HepG2 (cell line): ENCODE measurements around the gene SLC43A3. TPM values are rescaled to one million over a fixed set of nuclear protein-coding genes. Genes with fewer than 3 reads are reported as not detected.

ENCODE experiments used
- ATAC-seq: fragments of 200-7000 bp; cut with Tn5 transposase; 3 replicates; pipeline ENCODE4 v1.9.1; 2020; ENCODE audit warnings: mild to moderate bottlenecking, moderate library complexity
- BruUV-seq: library from RNA; stranded (reverse); fragments of 400-500 nt; replicated peaks from 2 replicates; lab custom pipeline; 2021; lab: Mats Ljungman, UMichigan
- CTCF ChIA-PET: fragments of 300-600 bp; formaldehyde crosslinking; extraction: SDS; loops from one replicate; lab custom pipeline; 2021; ENCODE audit warnings: low total read pairs, inconsistent platforms, low intra/inter-chr PET ratio; lab: Yijun Ruan, JAX
- POLR2A ChIA-PET: fragments of 350-600 bp; sonication (Branson Sonifier 250); formaldehyde crosslinking; loops from one replicate; lab custom pipeline; 2020; ENCODE audit warnings: antibody characterized with exemption, inconsistent platforms; lab: Yijun Ruan, JAX
- DNase-seq: peaks from one replicate; pipeline ENCODE4 v3.0.0-alpha.2; 2015; ENCODE audit warnings: low spot score
- FAIRE-seq: peaks from 3 replicates; lab custom pipeline; 2011; peaks lifted over from hg19 to GRCh38; lab: Jason Lieb, UNC
- H2AFZ ChIP-seq: one replicate; pipeline ENCODE4 v1.6.1; 2011; ENCODE audit warnings: low read length, inconsistent platforms
- H3K27ac ChIP-seq: fragments of 300-600 bp; 3 replicates; pipeline ENCODE4 v1.8.0; 2011; ENCODE audit warnings: mixed run types, mild to moderate bottlenecking, mixed read lengths, low read length, inconsistent platforms; ENCODE audit not compliant: insufficient read depth; ENCODE audit errors: extremely low read length
- H3K27me3 ChIP-seq, 2 experiments: fragments of 200-600 bp in 1 of 2; 2 replicates in 1 of 2; 3 replicates in 1 of 2; pipeline versions ENCODE4 v1.6.0 to v1.8.0; 2011; ENCODE audit warnings: low read length in 2 of 2, mild to moderate bottlenecking in 2 of 2, moderate library complexity in 2 of 2, inconsistent platforms in 1 of 2; ENCODE audit not compliant: insufficient read depth in 2 of 2, control insufficient read depth in 1 of 2
- H3K36me3 ChIP-seq, 2 experiments: fragments of 200-600 bp in 1 of 2; replicated peaks in 1 of 2; 2 replicates in 1 of 2; 3 replicates in 1 of 2; pipeline versions ENCODE4 v1.5.1 to v1.8.0; 2011; ENCODE audit warnings: low read length in 2 of 2, inconsistent platforms in 1 of 2; ENCODE audit not compliant: insufficient read depth in 2 of 2, control insufficient read depth in 1 of 2
- H3K4me1 ChIP-seq: 2 replicates; pipeline ENCODE4 v1.5.1; 2012; ENCODE audit warnings: low read length, inconsistent platforms; ENCODE audit not compliant: insufficient read depth
- H3K4me2 ChIP-seq: 2 replicates; pipeline ENCODE4 v1.6.0; 2011; ENCODE audit warnings: low read depth, low read length, inconsistent platforms
- H3K4me3 ChIP-seq, 3 experiments: fragments of 200-600 bp in 1 of 3; sonication (generic), shearing (Covaris generic) in 1 of 3; replicated peaks in 1 of 3; 2 replicates each; pipeline ENCODE4 v1.5.1; 2011 to 2016; ENCODE audit warnings: low read length in 3 of 3, inconsistent platforms in 2 of 3, low read depth in 2 of 3, mild to moderate bottlenecking in 2 of 3, control low read depth in 1 of 3, mixed read lengths in 1 of 3; ENCODE audit not compliant: insufficient read depth in 1 of 3
- H3K79me2 ChIP-seq: one replicate; pipeline ENCODE4 v1.6.1; 2011; ENCODE audit warnings: low read length, inconsistent platforms; ENCODE audit not compliant: insufficient read depth
- H3K9ac ChIP-seq: 2 replicates; pipeline ENCODE4 v1.6.0; 2011; ENCODE audit warnings: mild to moderate bottlenecking, low read depth, low read length, inconsistent platforms; ENCODE audit not compliant: insufficient read depth
- H3K9me3 ChIP-seq: 2 replicates; pipeline ENCODE4 v1.5.1; 2012; ENCODE audit warnings: mild to moderate bottlenecking, low read length
- H4K20me1 ChIP-seq: 2 replicates; pipeline ENCODE4 v1.6.0; 2011; ENCODE audit warnings: inconsistent platforms, mild to moderate bottlenecking, low read length, moderate library complexity; ENCODE audit not compliant: insufficient read depth
- FOXJ3 ChIP-seq: sonication (generic); formaldehyde crosslinking; IDR thresholded peaks from 2 replicates; pipeline ENCODE4 v1.4.0; 2020; ENCODE audit warnings: missing genetic modification reagents, mild to moderate bottlenecking, borderline replicate concordance
- GATAD2A ChIP-seq: IDR thresholded peaks from 2 replicates; pipeline ENCODE4 v1.6.1; 2016
- KLF13 ChIP-seq: sonication (generic); formaldehyde crosslinking; IDR thresholded peaks from 2 replicates; pipeline ENCODE4 v1.4.0; 2020; ENCODE audit warnings: mild to moderate bottlenecking, missing genetic modification reagents
- NCOA2 ChIP-seq: sonication (generic); formaldehyde crosslinking; IDR thresholded peaks from 2 replicates; pipeline ENCODE4 v1.8.0; 2022; ENCODE audit warnings: inconsistent platforms
- PAF1 ChIP-seq: IDR thresholded peaks from 2 replicates; pipeline ENCODE4 v1.6.1; 2016; ENCODE audit warnings: missing genetic modification reagents, missing compliant biosample characterization
- ZMYM2 ChIP-seq: sonication (generic); formaldehyde crosslinking; IDR thresholded peaks from 2 replicates; pipeline ENCODE4 v1.8.0; 2022; ENCODE audit warnings: mild to moderate bottlenecking, missing genetic modification reagents
- ZNF337 ChIP-seq: sonication (generic); formaldehyde crosslinking; IDR thresholded peaks from 2 replicates; pipeline ENCODE4 v1.5.1; 2020; ENCODE audit warnings: missing genetic modification reagents, low read depth, mild to moderate bottlenecking, borderline replicate concordance
- ZNF577 ChIP-seq: sonication (generic); formaldehyde crosslinking; IDR thresholded peaks from 2 replicates; pipeline ENCODE4 v1.4.0; 2020; ENCODE audit warnings: mild to moderate bottlenecking, low read depth, missing genetic modification reagents, borderline replicate concordance
- ZNF615 ChIP-seq: sonication (generic); formaldehyde crosslinking; IDR thresholded peaks from 2 replicates; pipeline ENCODE4 v1.5.0; 2020; ENCODE audit warnings: mild to moderate bottlenecking, missing genetic modification reagents, borderline replicate concordance
- ZNF619 ChIP-seq: sonication (generic); formaldehyde crosslinking; IDR thresholded peaks from 2 replicates; pipeline ENCODE4 v1.4.0; 2020; ENCODE audit warnings: mild to moderate bottlenecking, missing genetic modification reagents
- ZSCAN25 ChIP-seq: sonication (generic); formaldehyde crosslinking; IDR thresholded peaks from 2 replicates; pipeline ENCODE4 v1.8.0; 2022; ENCODE audit warnings: mild to moderate bottlenecking, missing genetic modification reagents
- WGBS: methylation state at CpG from one replicate; pipeline ENCODE4 v1.1.6; 2017; ENCODE audit warnings: low lambda C conversion rate; 5-methylcytosine and 5-hydroxymethylcytosine counted together
- in situ Hi-C: cut with HindIII; loops from 2 replicates; pipeline ENCODE4 v1.10.0; 2017; ENCODE audit warnings: low pct_unique_long_range_greater_than_20kb; ENCODE audit not compliant: extremely low pct_ligation_motif_present
- intact Hi-C: fragments of 100-400 bp; cut with micrococcal nuclease; formaldehyde crosslinking; loops from one replicate; pipeline ENCODE4 v1.10.0; 2022; ENCODE audit not compliant: unreplicated experiment
- polyA plus RNA-seq, 8 experiments: library from polyadenylated mRNA; depleted of rRNA in 3 of 8; stranded (reverse) in 7 of 8; unstranded in 1 of 8; fragments of >200 nt; fragmentation: Illumina TruSeq in 4 of 8; extraction: Trizol in 4 of 8; gene quantifications; 2 replicates each; pipeline versions ENCODE4 v1.2.1 to v1.2.3, GENCODE V29; 2011 to 2016; ENCODE audit warnings: low read depth in 4 of 8, missing spikeins in 1 of 8, mixed read lengths in 1 of 8; ENCODE audit not compliant: insufficient read depth in 1 of 8
- total RNA-seq, 5 experiments: library from RNA; depleted of rRNA; stranded (reverse); fragments of >200 nt; fragmentation: Illumina TruSeq; extraction: Trizol; gene quantifications; 2 replicates each; pipeline ENCODE4 v1.2.3, GENCODE V29; 2016; ENCODE audit warnings: low read depth in 1 of 5
- TF ChIP-seq, protein P1 (sequence below): sonication (generic); formaldehyde crosslinking; conservative IDR thresholded peaks from 2 replicates; pipeline ENCODE4 v1.4.0; 2020; ENCODE audit warnings: missing genetic modification reagents
- TF ChIP-seq, protein P2 (sequence below): sonication (generic); formaldehyde crosslinking; IDR thresholded peaks from 2 replicates; pipeline ENCODE4 v1.5.0; 2020; ENCODE audit warnings: mild to moderate bottlenecking, missing genetic modification reagents
- TF ChIP-seq, protein P3 (sequence below): sonication (generic); formaldehyde crosslinking; IDR thresholded peaks from 2 replicates; pipeline ENCODE4 v1.4.0; 2020; ENCODE audit warnings: missing genetic modification reagents, borderline replicate concordance

SLC43A3 gene
- total and polyA plus RNA-seq, 2 of the 13 experiments (the other 11 are each of a cell fraction or from before 2014, with no cell fraction given) = 2.6 TPM; not detected in 1

DNA sequence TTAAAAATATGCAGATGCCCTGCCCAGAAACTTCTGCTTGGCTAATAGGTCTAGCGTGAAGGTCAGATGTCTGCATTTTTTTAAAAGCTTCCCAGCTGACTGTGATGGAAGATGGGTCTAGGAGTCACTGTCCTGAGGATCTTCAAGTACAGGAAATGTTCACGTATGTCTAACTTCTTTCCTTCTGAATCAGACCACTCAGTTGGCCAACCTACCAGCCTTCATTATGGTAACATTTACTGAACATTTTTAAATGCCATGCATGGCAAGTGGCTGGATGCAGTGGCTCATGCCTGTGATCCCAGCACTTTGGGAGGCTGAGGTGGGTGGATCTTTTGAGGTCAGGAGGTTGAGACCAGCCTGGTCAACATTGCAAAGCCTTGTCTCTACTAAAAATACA, 35.4 kb downstream of the SLC43A3 start:
- Histone ChIP-seq H3K27ac (no peak overlapping the region), H3K79me2 (no peaks in the 10 kb centered on the region), H3K9ac (no peak overlapping the region), H3K4me3 (no peak overlapping the region), H3K9me3 (no peaks in the 10 kb centered on the region), H4K20me1 (no peaks in the 10 kb centered on the region), H3K4me2 (no peak overlapping the region), H3K4me1 (no peaks in the 10 kb centered on the region), H3K27me3 (peaks cover 0 to 4% of the 10 kb centered on the region in 2 experiments; a peak in 3 of 5 replicates), H3K36me3 (no peaks in the 10 kb centered on the region), H2AFZ (no peak overlapping the region)
- DNase-seq = no peak
- no TSS peak for BruUV-seq
- TF ChIP-seq PAF1 (CRISPR knock-in tag) = no peak
- TF ChIP-seq ZNF615 (CRISPR knock-in tag) = no peak
- no peak for TF ChIP-seq FOXJ3 (CRISPR knock-in tag)
- TF ChIP-seq GATAD2A (CRISPR knock-in tag) = no peak
- no peak for TF ChIP-seq ZMYM2 (CRISPR knock-in tag)
- in situ Hi-C loops (no loop called here), intact Hi-C loops (no loop called here)
- ATAC-seq = no peak
- FAIRE-seq = no peak
- CTCF ChIA-PET = no interaction called here
- 0% methylated on average over 2 of the region's 2 CpGs for WGBS
- POLR2A ChIA-PET = no interaction called here

DNA sequence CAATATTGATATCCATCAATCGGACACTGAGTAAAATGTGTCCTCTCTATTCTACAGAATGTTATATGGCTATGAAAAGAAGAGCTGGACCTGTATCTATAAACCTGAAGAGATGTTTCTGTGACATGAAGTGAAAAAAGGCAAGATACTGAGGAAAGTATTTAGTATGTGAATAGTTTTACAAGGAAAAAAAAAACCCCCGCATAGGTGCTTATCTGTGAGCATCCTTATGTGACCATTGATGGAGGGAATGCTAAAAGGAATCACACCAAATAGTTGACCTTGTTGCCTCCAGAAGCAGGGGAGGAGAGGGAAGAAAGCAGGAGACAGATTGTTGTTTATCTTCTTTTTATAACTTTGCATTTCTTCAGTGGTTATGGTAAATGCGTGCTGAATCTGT, 35.8 kb downstream of the SLC43A3 start:
- no peak overlapping the region for H3K4me3 ChIP-seq
- peaks cover 0 to under 1% of the 10 kb centered on the region in 2 experiments; a peak in 3 of 5 replicates for H3K27me3 ChIP-seq
- no peak overlapping the region for H3K4me2 ChIP-seq
- no peaks in the 10 kb centered on the region for H3K36me3 ChIP-seq
- H3K79me2 ChIP-seq = no peaks in the 10 kb centered on the region
- H3K27ac ChIP-seq = no peak overlapping the region
- DNase-seq (no peak), FAIRE-seq (no peak), ATAC-seq (no peak)
- CTCF ChIA-PET = no interaction called here
- POLR2A ChIA-PET = no interaction called here
- H3K9ac ChIP-seq = no peak overlapping the region
- no peaks in the 10 kb centered on the region for H3K9me3 ChIP-seq
- WGBS = 62% methylated on average over 3 of the region's 3 CpGs
- no peaks in the 10 kb centered on the region for H4K20me1 ChIP-seq
- no peaks in the 10 kb centered on the region for H3K4me1 ChIP-seq
- in situ Hi-C loops (no loop called here), intact Hi-C loops (no loop called here)
- H2AFZ ChIP-seq = no peak overlapping the region
- no TSS peak for BruUV-seq
- TF ChIP-seq, protein P1, sequence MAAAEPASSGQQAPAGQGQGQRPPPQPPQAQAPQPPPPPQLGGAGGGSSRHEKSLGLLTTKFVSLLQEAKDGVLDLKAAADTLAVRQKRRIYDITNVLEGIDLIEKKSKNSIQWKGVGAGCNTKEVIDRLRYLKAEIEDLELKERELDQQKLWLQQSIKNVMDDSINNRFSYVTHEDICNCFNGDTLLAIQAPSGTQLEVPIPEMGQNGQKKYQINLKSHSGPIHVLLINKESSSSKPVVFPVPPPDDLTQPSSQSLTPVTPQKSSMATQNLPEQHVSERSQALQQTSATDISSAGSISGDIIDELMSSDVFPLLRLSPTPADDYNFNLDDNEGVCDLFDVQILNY (CRISPR knock-in tag) = no peak
- TF ChIP-seq ZNF337 (CRISPR knock-in tag) (no peak), KLF13 (CRISPR knock-in tag) (no peak), ZNF577 (CRISPR knock-in tag) (no peak), ZNF619 (CRISPR knock-in tag) (no peak), NCOA2 (CRISPR knock-in tag) (no peak), ZSCAN25 (no peak)
- TF ChIP-seq, protein P2, sequence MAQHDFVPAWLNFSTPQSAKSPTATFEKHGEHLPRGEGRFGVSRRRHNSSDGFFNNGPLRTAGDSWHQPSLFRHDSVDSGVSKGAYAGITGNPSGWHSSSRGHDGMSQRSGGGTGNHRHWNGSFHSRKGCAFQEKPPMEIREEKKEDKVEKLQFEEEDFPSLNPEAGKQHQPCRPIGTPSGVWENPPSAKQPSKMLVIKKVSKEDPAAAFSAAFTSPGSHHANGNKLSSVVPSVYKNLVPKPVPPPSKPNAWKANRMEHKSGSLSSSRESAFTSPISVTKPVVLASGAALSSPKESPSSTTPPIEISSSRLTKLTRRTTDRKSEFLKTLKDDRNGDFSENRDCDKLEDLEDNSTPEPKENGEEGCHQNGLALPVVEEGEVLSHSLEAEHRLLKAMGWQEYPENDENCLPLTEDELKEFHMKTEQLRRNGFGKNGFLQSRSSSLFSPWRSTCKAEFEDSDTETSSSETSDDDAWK = no peak
- TF ChIP-seq, protein P3, sequence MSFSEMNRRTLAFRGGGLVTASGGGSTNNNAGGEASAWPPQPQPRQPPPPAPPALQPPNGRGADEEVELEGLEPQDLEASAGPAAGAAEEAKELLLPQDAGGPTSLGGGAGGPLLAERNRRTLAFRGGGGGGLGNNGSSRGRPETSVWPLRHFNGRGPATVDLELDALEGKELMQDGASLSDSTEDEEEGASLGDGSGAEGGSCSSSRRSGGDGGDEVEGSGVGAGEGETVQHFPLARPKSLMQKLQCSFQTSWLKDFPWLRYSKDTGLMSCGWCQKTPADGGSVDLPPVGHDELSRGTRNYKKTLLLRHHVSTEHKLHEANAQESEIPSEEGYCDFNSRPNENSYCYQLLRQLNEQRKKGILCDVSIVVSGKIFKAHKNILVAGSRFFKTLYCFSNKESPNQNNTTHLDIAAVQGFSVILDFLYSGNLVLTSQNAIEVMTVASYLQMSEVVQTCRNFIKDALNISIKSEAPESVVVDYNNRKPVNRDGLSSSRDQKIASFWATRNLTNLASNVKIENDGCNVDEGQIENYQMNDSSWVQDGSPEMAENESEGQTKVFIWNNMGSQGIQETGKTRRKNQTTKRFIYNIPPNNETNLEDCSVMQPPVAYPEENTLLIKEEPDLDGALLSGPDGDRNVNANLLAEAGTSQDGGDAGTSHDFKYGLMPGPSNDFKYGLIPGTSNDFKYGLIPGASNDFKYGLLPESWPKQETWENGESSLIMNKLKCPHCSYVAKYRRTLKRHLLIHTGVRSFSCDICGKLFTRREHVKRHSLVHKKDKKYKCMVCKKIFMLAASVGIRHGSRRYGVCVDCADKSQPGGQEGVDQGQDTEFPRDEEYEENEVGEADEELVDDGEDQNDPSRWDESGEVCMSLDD (CRISPR knock-in tag) = no peak
